H7 (cell line): Measurements from ENCODE around the gene CNDP1. TPM values are rescaled to one million over a fixed set of nuclear protein-coding genes. Genes with fewer than 3 reads are reported as not detected.

ENCODE experiments used
- total RNA-seq: library from RNA; depleted of rRNA; stranded (reverse); fragments of >200 nt; shearing (Covaris generic); gene quantifications from 2 replicates; pipeline ENCODE4 v1.2.3, GENCODE V29; 2014; rRNA removed

CNDP1 gene
- total RNA-seq, 1 experiment from 2014 or later: not detected

Other genes with a start within 250 kb of the CNDP1 start
- gene CYB5A, start 242.5 kb upstream of the CNDP1 start, total RNA-seq: 104 and 130 TPM in 2 replicates
- gene C18orf63, start 218.7 kb upstream of the CNDP1 start, total RNA-seq: not detected in 2 replicates
- gene DIPK1C, start 77.2 kb upstream of the CNDP1 start, total RNA-seq: 0.22 TPM in 1 of 2 replicates, not detected in the other
- 60.2 and 63.1 TPM in 2 replicates for gene CNDP2, start 38.1 kb upstream of the CNDP1 start, total RNA-seq
- 2.9 and 4.0 TPM in 2 replicates for gene ZNF407, start 63.4 kb downstream of the CNDP1 start, total RNA-seq